K562 (cell line): ENCODE results near the gene SPATA33. TPM values are rescaled to one million over a fixed set of nuclear protein-coding genes. Genes with fewer than 3 reads are reported as not detected.

Experiments used
- ASH1L ChIP-seq: fragments of 450-650 bp; IDR thresholded peaks from 2 replicates; pipeline ENCODE4 v1.6.1; 2018; ENCODE audit warnings: borderline replicate concordance, mild to moderate bottlenecking, low read depth; ENCODE audit not compliant: partially characterized antibody
- CREM ChIP-seq: IDR thresholded peaks from 2 replicates; pipeline ENCODE4 v1.6.1; 2014; ENCODE audit warnings: antibody characterized with exemption, low read depth
- DLX4 ChIP-seq: fragments of 250-450 bp; sonication (Bioruptor Pico); IDR thresholded peaks from 2 replicates; pipeline ENCODE4 v1.6.1; 2021; ENCODE audit warnings: mild to moderate bottlenecking
- EP400 ChIP-seq: fragments of 450-650 bp; IDR thresholded peaks from 2 replicates; pipeline ENCODE4 v1.6.1; 2017; ENCODE audit warnings: antibody characterized with exemption, mild to moderate bottlenecking, moderate library complexity
- FIP1L1 ChIP-seq: fragments of 200-400 bp; formaldehyde crosslinking; IDR thresholded peaks from 2 replicates; pipeline ENCODE4 v1.6.1; 2018; ENCODE audit warnings: mild to moderate bottlenecking, low read depth, low read length; ENCODE audit not compliant: poor library complexity, severe bottlenecking
- HOMEZ ChIP-seq: fragments of 250-450 bp; sonication (Bioruptor Pico); IDR thresholded peaks from 2 replicates; pipeline ENCODE4 v1.4.0; 2020; ENCODE audit warnings: mild to moderate bottlenecking, moderate library complexity
- IRF2 ChIP-seq: sonication (generic); formaldehyde crosslinking; IDR thresholded peaks from 2 replicates; pipeline ENCODE4 v1.8.1; 2022; ENCODE audit warnings: mild to moderate bottlenecking, missing genetic modification reagents
- LEF1 ChIP-seq: fragments of 450-650 bp; IDR thresholded peaks from 2 replicates; pipeline ENCODE4 v1.6.1; 2016; ENCODE audit warnings: mild to moderate bottlenecking
- MCM7 ChIP-seq, 2 experiments: fragments of 450-650 bp; IDR thresholded peaks; 2 replicates each; pipeline ENCODE4 v1.6.1; 2016 to 2018
- MEF2A ChIP-seq: IDR thresholded peaks from 2 replicates; pipeline ENCODE4 v1.6.1; 2011; ENCODE audit warnings: low read depth, mild to moderate bottlenecking, low read length, moderate library complexity; ENCODE audit not compliant: control insufficient read depth
- NRF1 ChIP-seq, 2 experiments: fragments of 450-650 bp; IDR thresholded peaks in 1 of 2; conservative IDR thresholded peaks in 1 of 2; 2 replicates each; pipeline ENCODE4 v1.6.1; 2014; ENCODE audit warnings: mild to moderate bottlenecking in 2 of 2
- PML ChIP-seq: IDR thresholded peaks from 2 replicates; pipeline ENCODE4 v1.6.1; 2012; ENCODE audit warnings: low read length, inconsistent platforms
- RNF2 ChIP-seq: sonication (generic); IDR thresholded peaks from 2 replicates; pipeline ENCODE4 v1.6.1; 2016
- polyA plus RNA-seq, 8 experiments: library from polyadenylated mRNA; depleted of rRNA in 4 of 8; stranded (reverse) in 5 of 8; unstranded in 3 of 8; fragments of >200 nt; fragmentation: Nextera tagmentation in 2 of 8; fragmentation: Illumina TruSeq in 1 of 8; extraction: Ambion mirVana in 2 of 8; extraction: Trizol in 1 of 8; gene quantifications; 2 replicates each; pipeline versions ENCODE4 v1.2.1 to v1.2.3, GENCODE V29; 2011 to 2014; ENCODE audit warnings: inconsistent platforms in 1 of 8, missing spikeins in 1 of 8
- total RNA-seq, 7 experiments: library from RNA; depleted of rRNA in 6 of 7; stranded (reverse); fragments of >200 nt in 6 of 7; fragmentation: Illumina TruSeq in 2 of 7; extraction: Trizol in 2 of 7; gene quantifications; 2 replicates each; pipeline versions ENCODE4 v1.2.1 to v1.2.3, GENCODE V29; 2011 to 2021; ENCODE audit warnings: low replicate concordance in 1 of 7
- TF ChIP-seq, protein P1 (sequence below): IDR thresholded peaks from 2 replicates; pipeline ENCODE4 v1.6.1; 2016; ENCODE audit warnings: missing genetic modification characterization, missing compliant biosample characterization
- TF ChIP-seq, protein P2 (sequence below): sonication (generic); formaldehyde crosslinking; IDR thresholded peaks from 2 replicates; pipeline ENCODE4 v1.8.1; 2023; ENCODE audit warnings: missing genetic modification reagents, mild to moderate bottlenecking, borderline replicate concordance
- TF ChIP-seq, protein P3 (sequence below): sonication (generic); formaldehyde crosslinking; IDR thresholded peaks from 2 replicates; pipeline ENCODE4 v1.9.0; 2022; ENCODE audit warnings: mild to moderate bottlenecking, missing genetic modification reagents
- TF ChIP-seq, protein P4 (sequence below): sonication (generic); formaldehyde crosslinking; IDR thresholded peaks from 2 replicates; pipeline ENCODE4 v1.8.0; 2022; ENCODE audit warnings: mild to moderate bottlenecking, low read depth, missing genetic modification reagents

The SPATA33 gene
- total and polyA plus RNA-seq, 9 of the 15 experiments (the other 6 are each of a cell fraction or from before 2014, with no cell fraction given): 4.0 to 20.0 (median 11.8) TPM

DNA sequence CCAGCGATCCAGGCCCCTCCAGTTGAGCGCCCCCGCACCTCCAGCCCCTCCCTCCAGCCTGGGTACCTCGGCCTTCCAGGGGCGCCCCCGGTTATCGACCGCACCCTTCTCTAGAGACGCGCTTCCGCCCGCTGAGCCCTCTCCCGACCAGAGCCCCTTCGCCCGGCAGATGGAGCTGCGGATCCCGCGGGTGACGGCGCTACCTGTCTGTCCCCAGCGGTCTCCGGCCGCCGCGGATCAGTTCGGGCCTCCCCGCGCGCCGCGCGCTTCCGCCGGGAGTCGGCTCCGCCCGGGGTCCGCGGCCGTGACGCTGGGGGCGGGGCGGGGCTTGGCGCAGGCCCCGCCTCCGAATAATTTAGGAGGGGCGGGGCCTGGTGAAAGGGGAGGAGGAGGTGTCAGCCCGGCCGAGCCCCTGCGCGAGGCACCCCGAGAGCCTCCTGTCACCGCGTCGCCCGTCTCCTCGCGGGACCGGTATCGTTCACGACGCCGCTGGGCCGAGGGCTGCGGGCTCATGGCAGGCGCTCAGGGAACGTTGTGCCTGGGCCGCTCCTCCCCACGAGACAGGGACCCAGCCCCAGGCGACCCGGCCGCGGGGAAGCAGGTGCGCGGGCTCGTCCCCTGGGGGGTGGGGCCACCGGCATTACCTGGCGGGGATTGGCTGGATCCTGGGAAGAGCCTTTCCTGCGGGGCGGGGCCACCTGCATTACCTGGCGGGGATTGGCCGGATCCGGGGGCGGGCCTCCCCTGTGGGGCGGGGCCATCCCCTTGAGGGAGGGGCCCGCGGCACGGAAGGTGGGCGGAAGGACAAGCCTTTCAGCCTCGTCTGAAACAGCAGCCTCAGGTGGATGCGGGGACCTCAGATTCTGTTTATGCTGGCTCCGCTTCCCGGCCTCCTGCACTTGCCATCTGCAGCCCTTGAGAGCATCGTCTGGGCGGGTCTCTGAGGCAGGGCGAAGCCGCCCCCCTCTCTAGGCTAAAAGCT, 44.1 kb downstream of the SPATA33 start, which contains the start of gene SPATA2L (continued):
- TF ChIP-seq DLX4 (no peak), NRF1 (conservative IDR thresholded peaks at IDR 0.05 in 1 of 2, IDR thresholded peaks at IDR 0.05 in 1 of 2) (peak; percentile 91 to 92), FIP1L1 (peak; percentile 23), ASH1L (no peak), HOMEZ (CRISPR knock-in tag) (no peak), IRF2 (CRISPR knock-in tag) (no peak), LEF1 (no peak), PML (no peak), MEF2A (no peak), EP400 (no peak; the same call in 1 of the 2 replicates), MCM7 (IDR thresholded peaks at IDR 0.05) (no peak), CREM (peak; percentile 48; the same call in 1 of the 2 replicates), RNF2 (no peak)
- TF ChIP-seq, protein P1, sequence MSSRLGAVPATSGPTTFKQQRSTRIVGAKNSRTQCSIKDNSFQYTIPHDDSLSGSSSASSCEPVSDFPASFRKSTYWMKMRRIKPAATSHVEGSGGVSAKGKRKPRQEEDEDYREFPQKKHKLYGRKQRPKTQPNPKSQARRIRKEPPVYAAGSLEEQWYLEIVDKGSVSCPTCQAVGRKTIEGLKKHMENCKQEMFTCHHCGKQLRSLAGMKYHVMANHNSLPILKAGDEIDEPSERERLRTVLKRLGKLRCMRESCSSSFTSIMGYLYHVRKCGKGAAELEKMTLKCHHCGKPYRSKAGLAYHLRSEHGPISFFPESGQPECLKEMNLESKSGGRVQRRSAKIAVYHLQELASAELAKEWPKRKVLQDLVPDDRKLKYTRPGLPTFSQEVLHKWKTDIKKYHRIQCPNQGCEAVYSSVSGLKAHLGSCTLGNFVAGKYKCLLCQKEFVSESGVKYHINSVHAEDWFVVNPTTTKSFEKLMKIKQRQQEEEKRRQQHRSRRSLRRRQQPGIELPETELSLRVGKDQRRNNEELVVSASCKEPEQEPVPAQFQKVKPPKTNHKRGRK: no peak
- TF ChIP-seq, protein P2, sequence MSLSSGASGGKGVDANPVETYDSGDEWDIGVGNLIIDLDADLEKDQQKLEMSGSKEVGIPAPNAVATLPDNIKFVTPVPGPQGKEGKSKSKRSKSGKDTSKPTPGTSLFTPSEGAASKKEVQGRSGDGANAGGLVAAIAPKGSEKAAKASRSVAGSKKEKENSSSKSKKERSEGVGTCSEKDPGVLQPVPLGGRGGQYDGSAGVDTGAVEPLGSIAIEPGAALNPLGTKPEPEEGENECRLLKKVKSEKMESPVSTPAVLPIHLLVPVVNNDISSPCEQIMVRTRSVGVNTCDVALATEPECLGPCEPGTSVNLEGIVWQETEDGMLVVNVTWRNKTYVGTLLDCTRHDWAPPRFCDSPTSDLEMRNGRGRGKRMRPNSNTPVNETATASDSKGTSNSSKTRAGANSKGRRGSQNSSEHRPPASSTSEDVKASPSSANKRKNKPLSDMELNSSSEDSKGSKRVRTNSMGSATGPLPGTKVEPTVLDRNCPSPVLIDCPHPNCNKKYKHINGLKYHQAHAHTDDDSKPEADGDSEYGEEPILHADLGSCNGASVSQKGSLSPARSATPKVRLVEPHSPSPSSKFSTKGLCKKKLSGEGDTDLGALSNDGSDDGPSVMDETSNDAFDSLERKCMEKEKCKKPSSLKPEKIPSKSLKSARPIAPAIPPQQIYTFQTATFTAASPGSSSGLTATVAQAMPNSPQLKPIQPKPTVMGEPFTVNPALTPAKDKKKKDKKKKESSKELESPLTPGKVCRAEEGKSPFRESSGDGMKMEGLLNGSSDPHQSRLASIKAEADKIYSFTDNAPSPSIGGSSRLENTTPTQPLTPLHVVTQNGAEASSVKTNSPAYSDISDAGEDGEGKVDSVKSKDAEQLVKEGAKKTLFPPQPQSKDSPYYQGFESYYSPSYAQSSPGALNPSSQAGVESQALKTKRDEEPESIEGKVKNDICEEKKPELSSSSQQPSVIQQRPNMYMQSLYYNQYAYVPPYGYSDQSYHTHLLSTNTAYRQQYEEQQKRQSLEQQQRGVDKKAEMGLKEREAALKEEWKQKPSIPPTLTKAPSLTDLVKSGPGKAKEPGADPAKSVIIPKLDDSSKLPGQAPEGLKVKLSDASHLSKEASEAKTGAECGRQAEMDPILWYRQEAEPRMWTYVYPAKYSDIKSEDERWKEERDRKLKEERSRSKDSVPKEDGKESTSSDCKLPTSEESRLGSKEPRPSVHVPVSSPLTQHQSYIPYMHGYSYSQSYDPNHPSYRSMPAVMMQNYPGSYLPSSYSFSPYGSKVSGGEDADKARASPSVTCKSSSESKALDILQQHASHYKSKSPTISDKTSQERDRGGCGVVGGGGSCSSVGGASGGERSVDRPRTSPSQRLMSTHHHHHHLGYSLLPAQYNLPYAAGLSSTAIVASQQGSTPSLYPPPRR: peak; percentile 39; the same call in 1 of the 2 replicates
- TF ChIP-seq, protein P3, sequence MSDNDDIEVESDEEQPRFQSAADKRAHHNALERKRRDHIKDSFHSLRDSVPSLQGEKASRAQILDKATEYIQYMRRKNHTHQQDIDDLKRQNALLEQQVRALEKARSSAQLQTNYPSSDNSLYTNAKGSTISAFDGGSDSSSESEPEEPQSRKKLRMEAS (CRISPR knock-in tag): peak; percentile 93
- TF ChIP-seq, protein P4, sequence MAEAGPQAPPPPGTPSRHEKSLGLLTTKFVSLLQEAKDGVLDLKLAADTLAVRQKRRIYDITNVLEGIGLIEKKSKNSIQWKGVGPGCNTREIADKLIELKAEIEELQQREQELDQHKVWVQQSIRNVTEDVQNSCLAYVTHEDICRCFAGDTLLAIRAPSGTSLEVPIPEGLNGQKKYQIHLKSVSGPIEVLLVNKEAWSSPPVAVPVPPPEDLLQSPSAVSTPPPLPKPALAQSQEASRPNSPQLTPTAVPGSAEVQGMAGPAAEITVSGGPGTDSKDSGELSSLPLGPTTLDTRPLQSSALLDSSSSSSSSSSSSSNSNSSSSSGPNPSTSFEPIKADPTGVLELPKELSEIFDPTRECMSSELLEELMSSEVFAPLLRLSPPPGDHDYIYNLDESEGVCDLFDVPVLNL (CRISPR knock-in tag): 0 out of 2 replicates have a peak, but pooled peaks have one; percentile 53
